ENCODE results near the gene HOXA6. TPM values are rescaled to one million over a fixed set of nuclear protein-coding genes. Genes with fewer than 3 reads are reported as not detected.
A peak's percentile ranks its signal among the peaks of the same experiment; 100 is the strongest.

The HOXA6 gene
- total RNA-seq, 1 experiment from 2014 or later, result 3.3 TPM

GRCh38 chr7:27160145-27160545 is 12.6 kb upstream of the HOXA6 start:
- no TSS peak for BruUV-seq (replicated peaks)
- H3K27me3 ChIP-seq (ENCODE audit: control insufficient read depth, insufficient read depth, low read length), result no peaks in the 10 kb centered on the region
- in situ Hi-C loops (cut with HindIII; ENCODE audit: low pct_unique_long_range_greater_than_20kb, low sequenced_read_pairs) (no loop called here), intact Hi-C loops (cut with micrococcal nuclease; ENCODE audit: unreplicated experiment) (loop anchor here (2.0 to 5.0 kb wide), 2 partner anchors 477 to 783 kb away; no protein-coding TSS in a partner anchor)
- TF ChIP-seq POLR2AphosphoS5 (IDR thresholded peaks at IDR 0.05; ENCODE audit: low read depth, low read length) (no peak), SIN3A (IDR thresholded peaks at IDR 0.05; ENCODE audit: borderline replicate concordance, insufficient read depth, low read depth, low read length) (no peak), REST (IDR thresholded peaks at IDR 0.05; ENCODE audit: insufficient read depth in 1 of 2, low read depth in 2 of 2, low read length in 1 of 2) (no peak), TCF7L2 (IDR thresholded peaks at IDR 0.05; ENCODE audit: low read depth, low read length) (no peak), CTCF (IDR thresholded peaks at IDR 0.05) (no peak)
- ChIA-PET POLR2A (interaction anchor here (0.6 kb wide), 1 partner anchor 168 kb away, joined by 5 read pairs; no protein-coding TSS in a partner anchor), CTCF (interaction anchor here (0.5 to 2.5 kb wide), 6 partner anchors 10 to 837 kb away, joined by 3 to 24 read pairs (median 4); no protein-coding TSS in a partner anchor)
- peak overlapping the region; percentile 81 for H3K27ac ChIP-seq (ENCODE audit: low read length)
- no peaks in the 10 kb centered on the region; the same call in 1 of the 2 replicates for H3K36me3 ChIP-seq (ENCODE audit: control insufficient read depth, insufficient read depth, low read length)
- H3K4me1 ChIP-seq (ENCODE audit: control insufficient read depth, insufficient read depth, low read length), result no peaks in the 10 kb centered on the region
- ATAC-seq (peak; percentile 2), DNase-seq (ENCODE audit: low read depth, low spot score) (no peak)
- peak overlapping the region; percentile 71 to 80 for H3K4me3 ChIP-seq (ENCODE audit: low read depth in 2 of 2, low read length in 2 of 2)
- no peaks in the 10 kb centered on the region for H3K9me3 ChIP-seq (ENCODE audit: control insufficient read depth, insufficient read depth, low read depth, low read length)

GRCh38 chr7:27159266-27160144 is 11.9 kb upstream of the HOXA6 start:
- ChIA-PET POLR2A (interaction anchor here (0.6 kb wide), 1 partner anchor 167 kb away, joined by 5 read pairs; no protein-coding TSS in a partner anchor), CTCF (interaction anchor here (0.5 to 1.2 kb wide), 3 partner anchors 316 to 866 kb away, joined by 3 to 4 read pairs (median 3); no protein-coding TSS in a partner anchor)
- in situ Hi-C loops (cut with HindIII; ENCODE audit: low pct_unique_long_range_greater_than_20kb, low sequenced_read_pairs) (no loop called here), intact Hi-C loops (cut with micrococcal nuclease; ENCODE audit: unreplicated experiment) (loop anchor here (2.0 to 5.0 kb wide), 2 partner anchors 477 to 782 kb away; no protein-coding TSS in a partner anchor)
- H3K36me3 ChIP-seq (ENCODE audit: control insufficient read depth, insufficient read depth, low read length), result no peaks in the 10 kb centered on the region; the same call in 1 of the 2 replicates
- DNase-seq (ENCODE audit: low read depth, low spot score) (no peak), ATAC-seq (no peak)
- no peaks in the 10 kb centered on the region for H3K27me3 ChIP-seq (ENCODE audit: control insufficient read depth, insufficient read depth, low read length)
- H3K9me3 ChIP-seq (ENCODE audit: control insufficient read depth, insufficient read depth, low read depth, low read length), result no peaks in the 10 kb centered on the region
- no peak overlapping the region for H3K27ac ChIP-seq (ENCODE audit: low read length)
- 0 out of 2 replicates have a peak, but pooled peaks cover 3% of the 10 kb centered on the region for H3K4me1 ChIP-seq (ENCODE audit: control insufficient read depth, insufficient read depth, low read length)
- TF ChIP-seq POLR2AphosphoS5 (IDR thresholded peaks at IDR 0.05; ENCODE audit: low read depth, low read length) (no peak), REST (IDR thresholded peaks at IDR 0.05; ENCODE audit: insufficient read depth in 1 of 2, low read depth in 2 of 2, low read length in 1 of 2) (no peak), TCF7L2 (IDR thresholded peaks at IDR 0.05; ENCODE audit: low read depth, low read length) (no peak), CTCF (IDR thresholded peaks at IDR 0.05) (no peak), SIN3A (IDR thresholded peaks at IDR 0.05; ENCODE audit: borderline replicate concordance, insufficient read depth, low read depth, low read length) (no peak)
- no peak overlapping the region for H3K4me3 ChIP-seq (ENCODE audit: low read depth in 2 of 2, low read length in 2 of 2)
- no TSS peak for BruUV-seq (replicated peaks)

Data from Panc1 (cell line).